GM21528 (cell line): Measurements from ENCODE around the gene SLCO4A1.

ENCODE experiments used
- ATAC-seq: cut with Tn5 transposase; IDR thresholded peaks from one replicate; pipeline ENCODE4 v1.9.1; 2021; ENCODE audit warnings: mild to moderate bottlenecking, moderate library complexity; ENCODE audit not compliant: unreplicated experiment, low FRiP score

The SLCO4A1 gene

DNA sequence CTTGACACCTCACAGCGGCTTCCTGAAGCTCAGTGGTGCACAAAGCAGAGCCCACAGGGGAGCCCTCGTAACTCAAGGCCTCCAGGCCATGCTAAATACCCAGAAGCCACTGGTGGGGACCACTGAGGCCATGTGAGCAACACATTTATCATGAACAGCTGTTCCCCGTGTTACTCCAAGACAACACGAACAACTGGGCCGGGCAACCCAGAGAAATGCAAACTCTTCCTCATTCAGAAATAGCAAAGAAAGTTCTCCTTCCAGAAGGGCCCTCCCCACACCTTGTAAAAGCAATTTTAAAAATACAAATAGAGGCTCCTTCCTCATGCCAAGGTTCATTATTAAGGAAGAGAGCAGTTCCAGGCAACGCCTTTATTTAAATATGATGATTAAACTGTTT lies 36.3 kb upstream of the SLCO4A1 start:
- no peak for ATAC-seq

DNA sequence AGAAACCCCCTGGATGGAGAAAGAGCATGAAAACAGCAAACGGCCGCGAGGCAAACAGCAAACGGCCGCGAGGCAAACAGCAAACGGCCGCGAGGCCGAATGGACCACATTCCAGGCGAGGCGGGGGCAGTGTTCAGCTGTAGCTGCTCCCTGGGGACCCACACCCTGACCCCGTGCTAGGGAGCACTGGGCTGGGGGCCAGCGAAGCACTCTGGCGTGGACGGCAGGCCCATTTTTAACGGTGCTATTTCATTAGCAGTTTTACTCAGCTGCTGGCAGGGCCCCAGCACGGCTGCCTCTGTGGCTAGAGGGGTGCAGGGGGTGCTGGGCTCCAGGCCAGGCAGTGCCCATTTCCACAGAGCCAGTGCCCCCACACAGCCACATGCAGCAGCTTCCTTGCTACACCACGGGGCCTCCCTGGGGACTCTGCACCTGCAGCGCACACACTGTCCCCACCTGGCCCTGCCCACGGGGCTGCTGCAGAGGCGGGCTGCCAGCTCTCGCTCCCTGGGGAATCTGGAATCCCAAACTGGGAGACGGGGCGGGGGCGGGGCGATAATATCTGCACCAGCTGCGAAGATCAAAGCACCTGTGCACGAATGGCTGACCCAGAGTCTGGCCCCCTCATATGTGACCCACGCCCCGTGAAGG lies 35.6 kb upstream of the SLCO4A1 start:
- no peak for ATAC-seq

DNA sequence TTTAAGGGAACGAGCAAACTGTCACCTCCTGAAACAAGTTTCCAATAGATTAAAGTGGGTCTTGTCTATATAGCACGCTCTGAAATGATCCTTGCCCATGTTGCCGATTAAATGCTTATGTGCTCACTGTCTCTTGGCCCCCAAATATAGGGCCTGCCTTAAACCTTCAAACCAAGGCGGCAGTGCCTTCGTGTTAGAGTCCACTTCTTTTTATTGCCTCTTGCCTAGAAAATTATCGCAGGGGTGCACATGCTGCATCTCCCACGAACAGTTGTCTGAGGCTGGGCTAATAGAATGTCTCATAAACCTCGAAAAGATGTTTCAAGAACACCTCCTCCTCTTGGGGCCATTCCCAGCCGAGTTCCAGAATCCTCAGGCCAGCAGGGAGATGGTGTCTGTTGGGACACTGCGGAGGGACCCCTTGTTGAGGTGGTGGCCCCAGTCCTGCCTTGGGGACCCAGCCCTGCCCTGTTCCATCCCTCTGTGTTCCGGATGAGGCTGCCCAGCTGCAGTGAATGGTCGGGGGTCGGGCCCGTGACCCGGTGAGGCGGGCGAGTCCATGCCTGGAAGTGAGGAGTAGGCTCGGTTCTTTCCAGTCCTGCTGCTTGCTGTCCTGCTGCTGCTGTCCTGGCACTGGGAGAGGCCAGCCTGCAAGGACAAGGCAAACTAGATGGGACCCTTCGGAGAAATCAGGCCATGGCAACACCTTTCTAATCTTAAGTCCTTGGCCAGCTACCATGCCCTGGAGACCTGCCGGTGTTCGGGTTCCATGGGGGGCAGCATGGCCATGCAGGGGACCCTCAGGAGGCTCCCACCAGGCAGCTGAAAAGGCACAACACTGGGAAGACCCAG lies 34.7 kb upstream of the SLCO4A1 start:
- no peak for ATAC-seq

DNA sequence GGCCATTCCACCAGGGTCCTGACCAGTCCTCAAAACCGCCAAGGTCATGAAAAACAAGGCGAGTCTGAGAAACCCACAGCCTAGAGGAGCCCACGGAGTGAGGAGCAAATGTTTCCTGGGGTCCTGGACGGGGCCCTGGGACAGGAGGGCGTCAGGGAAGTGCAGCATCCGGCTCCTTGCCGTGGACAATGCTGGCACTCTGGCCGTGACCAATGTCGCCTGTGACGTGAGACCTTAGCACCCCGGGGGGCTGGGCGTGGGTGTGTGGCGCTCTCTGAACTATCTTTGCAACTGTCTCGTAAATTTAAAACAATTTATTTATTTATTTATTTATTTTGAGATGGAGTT lies 34.1 kb upstream of the SLCO4A1 start:
- no peak for ATAC-seq

GRCh38 chr20:62609279-62609720 lies 33.0 kb upstream of the SLCO4A1 start:
- no peak for ATAC-seq

DNA sequence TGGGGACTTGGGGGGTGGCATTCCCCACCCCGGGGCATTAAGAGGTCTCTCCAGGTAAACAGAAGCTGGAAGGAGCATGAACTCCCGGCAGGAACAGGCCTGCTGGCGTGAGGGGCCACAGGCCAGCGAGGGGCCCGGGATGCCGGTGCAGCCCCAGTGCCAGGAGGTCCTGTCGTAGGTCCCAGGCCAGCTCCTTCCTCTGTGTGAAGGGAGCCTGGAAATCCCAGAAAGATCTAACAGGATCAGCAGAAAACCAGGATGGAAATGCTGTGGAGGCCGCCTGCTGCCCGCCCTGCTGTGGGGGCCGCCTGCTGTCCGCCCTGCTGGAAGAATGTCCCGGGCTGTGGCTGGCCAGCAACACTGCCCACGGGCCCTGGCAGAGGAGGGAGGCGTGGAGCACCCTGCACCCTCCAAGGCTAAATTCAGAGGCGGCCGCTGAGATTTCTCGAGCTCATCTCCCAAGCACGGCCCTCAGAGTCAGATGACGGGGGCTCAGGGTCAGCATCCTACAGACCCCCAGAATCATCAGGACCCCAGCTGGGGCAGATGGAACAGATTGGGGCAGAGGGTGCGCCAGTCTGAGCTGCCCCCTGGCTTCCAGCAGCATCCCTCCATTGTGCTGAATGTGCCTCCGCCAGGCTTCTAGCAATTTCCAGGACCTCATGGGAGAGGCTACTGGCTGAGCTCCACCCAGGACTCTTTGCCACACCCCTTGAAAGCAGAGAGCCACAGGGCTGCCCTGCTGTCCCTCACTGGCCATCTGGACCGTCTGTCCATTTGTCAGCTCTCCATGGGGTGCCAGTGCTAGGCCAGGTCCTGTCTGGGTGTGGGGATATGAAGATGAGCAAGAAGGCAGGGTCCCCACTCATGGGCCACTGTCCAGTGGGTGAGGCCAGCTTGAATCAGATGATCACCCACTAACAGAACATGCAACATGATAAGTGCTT lies 32.2 kb upstream of the SLCO4A1 start:
- no peak for ATAC-seq

DNA sequence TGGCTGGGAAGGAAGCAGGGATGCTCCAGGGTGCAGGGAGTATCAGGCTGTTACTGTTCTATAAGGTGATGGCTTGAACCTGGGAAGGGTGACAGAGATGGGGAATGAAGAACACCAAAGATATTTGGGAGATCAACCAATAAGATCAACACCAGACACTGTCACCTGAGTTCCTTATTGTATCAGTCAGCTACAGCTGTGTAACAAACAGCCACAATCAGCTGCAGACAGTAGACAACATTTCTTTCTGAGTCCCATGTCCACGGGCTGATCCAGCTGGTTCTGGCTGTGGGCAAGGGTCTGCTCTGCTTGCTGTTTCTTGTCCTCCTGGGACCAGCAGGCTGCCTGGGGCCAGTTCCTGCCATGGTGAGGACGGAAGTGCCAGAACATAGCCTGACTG lies 31.3 kb upstream of the SLCO4A1 start:
- ATAC-seq: no peak

- no peak for ATAC-seq
Measured at GRCh38 chr20:62611819-62612218, 30.5 kb upstream of the SLCO4A1 start.

DNA sequence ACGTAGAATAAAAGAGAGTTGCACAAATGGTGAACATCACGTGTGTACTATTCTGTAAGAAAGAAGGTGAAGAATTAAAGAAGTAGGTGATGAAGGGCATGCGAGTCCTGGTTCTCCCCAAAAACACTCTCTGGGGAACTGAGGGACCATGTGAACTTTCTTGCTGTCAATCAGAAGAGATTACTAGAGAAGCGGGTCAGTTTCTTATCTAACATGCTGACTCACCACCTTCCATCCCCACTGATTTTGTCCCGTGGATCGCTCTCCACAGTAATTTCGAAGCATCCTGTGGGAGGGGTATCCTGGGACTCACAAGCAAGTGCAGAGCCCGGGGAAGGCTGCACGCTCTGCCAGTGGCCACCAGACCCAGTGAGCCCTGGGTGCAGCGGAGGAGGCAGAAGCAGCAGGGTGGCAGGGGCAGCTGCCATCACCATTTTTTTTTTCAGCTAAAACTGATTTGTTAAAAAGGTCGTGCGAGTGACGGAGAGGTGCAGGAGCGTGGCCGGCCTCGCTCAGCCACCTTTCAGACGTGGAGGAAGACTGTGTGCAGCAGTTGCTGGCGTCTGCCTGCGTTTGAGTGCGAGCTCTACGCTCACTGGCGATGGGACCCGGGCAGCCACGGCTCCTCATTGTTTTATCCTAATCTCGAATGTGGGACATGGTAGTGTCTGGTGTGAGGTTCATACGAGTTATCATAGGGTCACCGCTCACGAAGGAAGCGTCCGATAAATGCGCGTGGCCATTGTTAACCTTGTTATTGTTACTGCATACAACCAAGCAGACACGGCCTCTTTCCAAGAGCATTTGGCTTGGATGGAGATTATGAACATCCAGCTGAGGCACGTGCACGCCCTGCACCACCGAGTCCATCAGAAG lies 28.0 kb upstream of the SLCO4A1 start:
- no peak for ATAC-seq

DNA sequence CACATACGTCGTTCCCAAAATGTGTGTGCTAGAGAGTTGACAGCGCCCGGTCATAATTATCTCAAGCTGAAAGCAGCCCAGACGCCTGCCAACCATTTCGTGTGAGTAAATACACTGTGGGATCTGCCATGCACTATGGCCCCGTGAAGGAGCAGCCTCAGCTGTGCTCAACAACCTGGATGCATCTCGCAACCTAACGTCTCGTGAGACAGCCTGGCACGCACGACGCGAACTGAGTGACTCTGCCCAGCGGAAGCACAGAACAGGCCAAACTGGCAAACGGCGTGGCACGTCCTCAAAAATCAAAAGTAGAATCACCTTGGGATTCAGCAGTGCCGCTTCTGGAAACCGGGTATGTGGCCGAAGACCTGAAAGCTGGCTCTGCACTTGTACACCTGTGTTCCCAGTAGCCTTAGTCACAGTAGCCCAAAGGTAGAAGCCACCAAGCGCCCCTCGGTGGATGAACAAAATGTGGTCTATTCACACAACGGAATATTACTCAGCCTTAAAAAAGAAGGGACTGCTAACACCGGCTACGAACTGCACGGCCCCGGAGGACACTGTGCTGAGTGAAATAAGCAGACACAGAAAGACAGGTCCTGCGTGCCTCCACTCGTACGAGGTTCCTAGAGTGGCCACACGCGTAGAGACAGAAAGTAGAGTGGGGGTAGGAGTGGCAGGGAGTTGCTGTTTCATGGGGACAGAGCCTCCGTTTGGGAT lies 27.2 kb upstream of the SLCO4A1 start:
- no peak for ATAC-seq

- no peak for ATAC-seq
Measured at GRCh38 chr20:62615750-62616251, 26.5 kb upstream of the SLCO4A1 start.

DNA sequence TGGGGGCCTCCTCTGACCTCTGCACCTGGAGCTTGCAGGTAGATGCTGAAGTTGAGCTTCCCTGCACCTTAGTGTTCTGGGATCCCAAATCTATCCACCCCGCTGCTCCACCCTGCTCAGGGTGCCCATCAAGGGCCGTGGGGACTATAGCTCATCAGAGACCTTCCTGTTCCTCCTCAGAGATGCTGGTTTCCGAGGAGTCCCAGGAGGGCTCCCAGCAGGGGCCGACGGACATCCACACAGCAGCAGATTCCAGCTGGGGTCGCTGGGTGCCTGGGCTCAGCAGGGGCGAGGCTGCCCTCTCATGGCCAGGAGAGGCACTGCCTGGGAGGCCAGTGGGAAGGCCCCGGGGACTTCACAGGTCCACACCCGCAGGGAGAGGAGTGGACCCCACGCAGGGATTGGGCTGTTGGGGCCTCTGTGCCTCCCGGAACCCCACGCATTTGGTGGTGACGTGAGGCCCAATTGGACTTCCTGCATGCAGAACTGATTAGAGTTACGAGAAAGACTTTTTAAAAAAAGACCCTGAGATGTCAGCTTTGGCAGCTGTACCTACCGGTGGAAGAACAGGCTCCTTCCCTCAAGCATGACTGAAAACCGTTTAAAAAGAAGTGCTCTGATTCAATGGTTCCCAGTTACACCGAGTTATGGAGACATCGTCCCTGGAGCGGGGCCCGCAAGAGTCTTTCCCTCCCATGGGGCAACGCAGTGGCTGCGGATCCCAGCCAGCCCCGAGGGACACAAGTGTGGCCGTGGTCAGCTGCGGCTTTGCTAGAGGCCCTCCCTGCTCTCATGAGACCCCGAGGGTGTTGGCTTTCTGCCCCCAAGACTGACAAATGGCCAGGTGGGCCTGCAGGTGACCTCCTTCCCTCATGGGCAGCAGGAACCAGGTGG lies 25.3 kb upstream of the SLCO4A1 start:
- ATAC-seq: peak; percentile 65

- ATAC-seq: no peak
Measured at GRCh38 chr20:62617711-62618483, 24.4 kb upstream of the SLCO4A1 start.

- no peak for ATAC-seq
Measured at GRCh38 chr20:62618611-62619529, 23.4 kb upstream of the SLCO4A1 start.

- ATAC-seq: no peak
Measured at GRCh38 chr20:62620625-62621024, 21.7 kb upstream of the SLCO4A1 start.
